DOHH2 (cell line): Measurements from ENCODE around the gene RS1.

Source experiments
- EZH2phosphoT487 ChIP-seq: fragments of 200-600 bp; sonication (generic); IDR thresholded peaks from 2 replicates; pipeline ENCODE4 v1.6.1; 2017; ENCODE audit warnings: borderline replicate concordance, mild to moderate bottlenecking, antibody characterized with exemption, low read length, moderate library complexity, mixed read lengths
- TF ChIP-seq, protein P1 (sequence below): fragments of 200-600 bp; sonication (generic); IDR thresholded peaks from one replicate; pipeline ENCODE4 v1.5.1; 2014; ENCODE audit warnings: antibody characterized with exemption, mild to moderate bottlenecking, low read depth, low read length; ENCODE audit not compliant: poor library complexity, severe bottlenecking

DNA sequence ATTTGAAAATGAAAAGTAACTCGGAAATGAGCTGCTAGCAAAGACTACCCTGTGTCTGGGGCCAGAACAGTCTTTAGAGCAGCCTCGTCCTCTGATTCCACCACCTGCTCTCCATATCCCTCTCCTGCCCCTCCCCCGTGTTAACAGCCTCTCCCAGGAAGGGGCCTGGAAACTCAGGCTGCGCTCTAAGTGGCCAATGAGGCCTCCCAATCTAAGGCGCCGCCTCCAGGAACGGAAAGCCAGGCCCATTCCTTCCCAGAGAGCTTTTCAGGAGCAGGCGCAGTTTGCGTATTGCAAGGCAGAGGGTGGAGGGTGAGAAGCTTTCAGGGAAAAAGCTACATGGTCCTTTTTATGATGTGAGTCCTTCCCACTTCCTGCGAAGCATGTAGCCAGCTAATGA lies 31.2 kb downstream of the RS1 start:
- TF ChIP-seq, protein P1, sequence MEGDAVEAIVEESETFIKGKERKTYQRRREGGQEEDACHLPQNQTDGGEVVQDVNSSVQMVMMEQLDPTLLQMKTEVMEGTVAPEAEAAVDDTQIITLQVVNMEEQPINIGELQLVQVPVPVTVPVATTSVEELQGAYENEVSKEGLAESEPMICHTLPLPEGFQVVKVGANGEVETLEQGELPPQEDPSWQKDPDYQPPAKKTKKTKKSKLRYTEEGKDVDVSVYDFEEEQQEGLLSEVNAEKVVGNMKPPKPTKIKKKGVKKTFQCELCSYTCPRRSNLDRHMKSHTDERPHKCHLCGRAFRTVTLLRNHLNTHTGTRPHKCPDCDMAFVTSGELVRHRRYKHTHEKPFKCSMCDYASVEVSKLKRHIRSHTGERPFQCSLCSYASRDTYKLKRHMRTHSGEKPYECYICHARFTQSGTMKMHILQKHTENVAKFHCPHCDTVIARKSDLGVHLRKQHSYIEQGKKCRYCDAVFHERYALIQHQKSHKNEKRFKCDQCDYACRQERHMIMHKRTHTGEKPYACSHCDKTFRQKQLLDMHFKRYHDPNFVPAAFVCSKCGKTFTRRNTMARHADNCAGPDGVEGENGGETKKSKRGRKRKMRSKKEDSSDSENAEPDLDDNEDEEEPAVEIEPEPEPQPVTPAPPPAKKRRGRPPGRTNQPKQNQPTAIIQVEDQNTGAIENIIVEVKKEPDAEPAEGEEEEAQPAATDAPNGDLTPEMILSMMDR = no peak
- TF ChIP-seq EZH2phosphoT487 = no peak
